Cardiac muscle cell (in vitro differentiated cells and primary cell): ENCODE results near the gene SBNO2. TPM values are rescaled to one million over a fixed set of nuclear protein-coding genes. Genes with fewer than 3 reads are reported as not detected.

Experiments used
- DNase-seq, 2 donors: peaks; one replicate each; pipeline versions ENCODE4 v3.0.0 to v3.0.0-alpha.2; 2010 to 2017; ENCODE audit warnings: low read depth in 1 of 2, low spot score in 1 of 2
- H3K27ac ChIP-seq: fragments of 200-600 bp; sonication (generic); 2 replicates; pipeline ENCODE4 v1.5.1; 2016
- H3K27me3 ChIP-seq: fragments of 200-600 bp; sonication (generic); 2 replicates; pipeline ENCODE4 v1.6.0; 2016; ENCODE audit warnings: control low read depth
- H3K36me3 ChIP-seq: fragments of 200-600 bp; sonication (generic); 2 replicates; pipeline ENCODE4 v1.5.1; 2016; ENCODE audit warnings: control low read depth
- H3K4me1 ChIP-seq: fragments of 200-600 bp; sonication (generic); 2 replicates; pipeline ENCODE4 v1.8.1; 2017; ENCODE audit warnings: low read depth, mild to moderate bottlenecking, mixed run types
- H3K4me3 ChIP-seq: fragments of 200-600 bp; sonication (generic); 2 replicates; pipeline ENCODE4 v1.5.1; 2016; ENCODE audit warnings: mild to moderate bottlenecking
- H3K9me3 ChIP-seq: fragments of 200-600 bp; sonication (generic); 2 replicates; pipeline ENCODE4 v1.5.1; 2017; ENCODE audit warnings: low read depth, mild to moderate bottlenecking, control low read depth
- CTCF ChIP-seq: IDR thresholded peaks from 2 replicates; pipeline ENCODE4 v1.5.1; 2012; ENCODE audit warnings: low read depth, mild to moderate bottlenecking, low read length
- polyA plus RNA-seq: library from polyadenylated mRNA; unstranded; fragments of >200 nt; fragmentation: Nextera tagmentation; extraction: Ambion mirVana; gene quantifications from 2 replicates; pipeline ENCODE4 v1.2.1, GENCODE V29; 2016
- total RNA-seq: library from RNA; depleted of rRNA; stranded (reverse); fragments of >200 nt; gene quantifications from 2 replicates; pipeline ENCODE4 v1.2.3, GENCODE V29; 2016

Gene SBNO2
- total and polyA plus RNA-seq, 2 experiments from 2014 or later = 11.8 to 28.5 TPM

GRCh38 chr19:1134431-1134830 lies 39.6 kb downstream of the SBNO2 start:
- no peak overlapping the region for H3K4me3 ChIP-seq
- TF ChIP-seq CTCF = no peak
- peaks cover 15% of the 10 kb centered on the region for H3K4me1 ChIP-seq
- DNase-seq = peak in 1 of 2 donors; percentile 76
- H3K36me3 ChIP-seq = no peaks in the 10 kb centered on the region
- no peaks in the 10 kb centered on the region for H3K9me3 ChIP-seq
- H3K27ac ChIP-seq = no peak overlapping the region
- H3K27me3 ChIP-seq = no peaks in the 10 kb centered on the region

GRCh38 chr19:1133471-1133929 lies 40.6 kb downstream of the SBNO2 start:
- H3K27ac ChIP-seq = no peak overlapping the region
- TF ChIP-seq CTCF = no peak
- peaks cover 15% of the 10 kb centered on the region for H3K4me1 ChIP-seq

GRCh38 chr19:1132552-1133383 lies 41.3 kb downstream of the SBNO2 start:
- peaks cover 15% of the 10 kb centered on the region for H3K4me1 ChIP-seq
- H3K27ac ChIP-seq = peak overlapping the region; percentile 54
- H3K36me3 ChIP-seq = no peaks in the 10 kb centered on the region
- no peak overlapping the region for H3K4me3 ChIP-seq
- no peaks in the 10 kb centered on the region for H3K9me3 ChIP-seq
- TF ChIP-seq CTCF = no peak
- DNase-seq = peak in 1 of 2 donors; percentile 54
- no peaks in the 10 kb centered on the region for H3K27me3 ChIP-seq

More at GRCh38 chr19:1133471-1133929, 40.6 kb downstream of the SBNO2 start:
- H3K36me3 ChIP-seq = no peaks in the 10 kb centered on the region
- H3K4me3 ChIP-seq = no peak overlapping the region
- DNase-seq = peak in 1 of 2 donors; percentile 26
- H3K9me3 ChIP-seq = no peaks in the 10 kb centered on the region
- H3K27me3 ChIP-seq = no peaks in the 10 kb centered on the region

- no peaks in the 10 kb centered on the region for H3K9me3 ChIP-seq
- no peaks in the 10 kb centered on the region for H3K27me3 ChIP-seq
- H3K4me1 ChIP-seq = peaks cover 15% of the 10 kb centered on the region
- DNase-seq = peak; percentile 73 to 94
- peak overlapping the region; percentile 30 for H3K4me3 ChIP-seq
- H3K36me3 ChIP-seq = peaks cover 3% of the 10 kb centered on the region
- H3K27ac ChIP-seq = peak overlapping the region; percentile 54
- peak; percentile 27 for TF ChIP-seq CTCF
Observed at GRCh38 chr19:1131718-1132551, 42.1 kb downstream of the SBNO2 start.
